GM18519 (cell line): ENCODE data around the gene LENEP.

Source experiments
- ATAC-seq: cut with Tn5 transposase; IDR thresholded peaks from one replicate; pipeline ENCODE4 v1.9.1; 2021; ENCODE audit warnings: mild to moderate bottlenecking, moderate library complexity; ENCODE audit not compliant: unreplicated experiment, low FRiP score

LENEP gene

GRCh38 chr1:154959426-154959780, 34.0 kb upstream of the LENEP start:
- ATAC-seq: no peak

GRCh38 chr1:154960446-154961136, 32.8 kb upstream of the LENEP start:
- ATAC-seq: no peak

DNA sequence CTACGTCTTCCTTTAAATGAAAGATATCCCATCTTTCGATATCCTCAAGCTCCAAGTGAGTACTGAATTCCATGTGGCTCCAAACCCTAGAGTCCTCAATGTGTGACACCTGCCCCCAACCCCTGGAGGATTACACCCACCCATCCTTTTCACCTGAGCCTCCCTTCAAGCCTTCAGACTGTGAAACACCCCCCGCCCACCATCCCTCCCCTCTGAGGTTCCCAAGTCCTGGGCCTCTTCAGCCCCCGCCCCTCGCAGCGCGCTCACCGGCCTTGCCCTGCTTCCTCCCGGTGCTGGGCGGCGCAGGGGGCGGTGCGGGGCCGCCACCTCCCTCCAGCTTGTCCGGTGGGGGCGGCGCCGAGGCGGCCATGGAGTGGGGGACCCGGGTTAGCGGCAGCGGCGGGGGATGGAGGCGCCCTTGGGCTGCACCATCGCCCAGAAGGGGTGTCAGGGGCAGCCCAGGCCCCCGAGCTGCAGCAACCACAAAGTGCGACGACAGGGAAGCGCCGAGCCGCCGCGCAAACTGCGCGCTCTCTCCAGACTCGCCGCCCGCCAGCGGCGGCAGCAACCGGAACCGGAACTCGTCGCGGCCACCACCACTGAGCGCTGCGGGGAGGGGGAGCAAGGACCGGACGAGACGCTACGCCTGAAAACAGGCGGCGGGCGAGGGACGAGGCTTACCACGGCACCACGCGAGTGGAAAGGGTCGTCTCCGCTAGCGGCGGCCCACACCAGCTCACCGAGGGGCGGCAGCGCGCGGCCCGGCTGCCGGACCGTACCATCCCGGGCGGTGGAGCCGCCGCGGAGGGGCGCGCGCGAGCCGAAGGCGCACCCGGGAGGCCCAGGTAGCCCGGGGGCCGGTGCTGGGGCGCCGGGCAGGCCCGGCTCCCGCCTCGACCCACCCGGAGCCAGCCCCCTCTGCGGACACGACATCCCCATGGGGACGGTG, 31.9 kb upstream of the LENEP start, which contains the start of gene PYGO2:
Gene PYGO2 (minus strand): TSS at position 576 of the 949 bp plus-strand sequence. CDS start 206 bp downstream, at position 370.
- peak; percentile 40 for ATAC-seq

- ATAC-seq: peak; percentile 17
These were observed 31.1 kb upstream of the LENEP start for GRCh38 chr1:154962156-154962749.

GRCh38 chr1:154962795-154963330, 30.5 kb upstream of the LENEP start:
- no peak for ATAC-seq

DNA sequence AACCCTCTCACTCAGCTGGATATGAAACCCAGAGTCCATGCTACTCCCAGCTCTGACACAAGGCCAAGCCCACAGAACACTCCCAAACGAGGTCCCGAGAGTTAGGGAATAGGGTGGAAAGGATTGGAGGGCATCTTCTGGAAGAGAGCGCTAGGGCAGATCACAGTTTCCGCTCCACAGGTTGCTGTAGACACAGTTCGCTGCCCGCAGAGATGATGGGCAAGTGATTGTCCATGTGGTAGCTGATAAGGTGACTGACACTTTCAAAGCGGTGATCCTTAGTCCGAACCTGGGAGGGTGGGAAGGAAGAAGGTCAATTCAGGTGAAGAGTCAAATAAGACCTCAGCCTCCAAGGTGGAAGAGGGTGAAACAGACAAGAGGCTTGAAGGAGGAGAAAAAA, 29.7 kb upstream of the LENEP start:
- no peak for ATAC-seq

DNA sequence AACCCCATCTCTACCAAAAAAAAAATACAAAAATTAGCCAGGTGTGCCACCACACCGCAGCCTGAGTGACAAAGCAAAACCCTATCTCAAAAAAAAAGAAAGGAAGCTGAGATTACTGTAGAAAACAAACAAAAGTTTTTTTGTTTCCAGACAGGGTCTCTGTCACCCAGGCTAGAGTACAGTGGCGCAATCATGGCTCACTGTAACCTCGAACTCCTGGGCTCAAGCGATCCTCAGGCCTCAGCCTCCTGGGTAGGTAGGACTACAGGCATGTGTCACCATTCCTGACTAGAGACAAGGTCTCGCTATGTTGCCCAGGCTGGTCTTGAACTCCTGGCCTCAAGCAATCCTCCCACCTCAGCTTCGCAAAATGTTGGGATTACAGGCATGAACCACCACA, 29.0 kb upstream of the LENEP start:
- no peak for ATAC-seq

GRCh38 chr1:154966111-154966510, 27.3 kb upstream of the LENEP start:
- ATAC-seq: no peak

GRCh38 chr1:154967331-154967950, 25.9 kb upstream of the LENEP start:
- no peak for ATAC-seq

- ATAC-seq: no peak
These were observed 24.7 kb upstream of the LENEP start for GRCh38 chr1:154968731-154969130.

DNA sequence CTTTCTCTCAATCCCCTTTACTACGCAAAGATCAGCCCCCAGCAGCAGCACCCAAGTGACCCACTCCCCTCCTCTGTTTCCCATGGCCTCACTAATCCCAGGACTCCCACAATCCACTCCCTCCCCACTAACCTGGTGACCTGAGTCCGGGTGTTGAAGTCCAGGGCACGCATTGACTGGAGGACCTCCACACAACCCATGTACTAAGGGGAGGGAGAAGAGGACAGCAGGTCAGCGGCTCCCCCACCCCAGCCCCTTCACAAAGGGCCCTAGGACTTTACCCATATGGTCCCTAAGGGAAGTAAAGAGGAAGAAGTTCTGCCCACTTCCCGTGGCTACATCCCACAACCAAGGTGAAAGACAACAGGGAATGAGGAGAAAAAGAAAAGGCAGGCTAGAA, 24.1 kb upstream of the LENEP start:
- no peak for ATAC-seq

DNA sequence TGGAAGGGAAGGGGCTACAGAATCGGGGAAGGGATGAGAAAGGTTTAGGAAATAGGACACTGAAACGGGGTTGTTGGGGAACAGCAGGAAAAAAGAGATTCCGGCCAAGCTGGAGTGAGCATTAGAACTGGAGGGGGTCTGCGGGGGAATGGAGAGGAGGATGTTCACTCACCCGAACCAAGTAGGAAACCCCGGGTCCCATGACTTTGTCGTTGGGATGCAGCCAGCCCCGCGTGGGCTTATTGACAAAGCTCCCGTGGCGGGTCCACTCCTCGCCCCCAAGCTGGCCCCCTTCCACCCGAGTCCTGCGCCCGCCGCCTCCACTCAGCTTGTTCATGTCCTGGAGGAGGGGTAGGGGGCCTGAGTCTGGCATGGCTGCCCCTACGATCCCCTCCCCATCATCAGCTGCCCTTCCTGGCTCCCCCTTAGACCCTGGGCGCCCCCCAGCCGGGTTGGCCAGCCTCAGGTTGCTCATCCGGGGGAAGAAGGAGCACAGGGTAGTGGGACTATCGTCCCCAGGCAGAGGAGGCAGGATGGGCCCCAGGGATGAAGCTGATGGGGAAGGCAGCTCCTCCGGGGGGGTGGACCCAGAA, 23.4 kb upstream of the LENEP start:
- ATAC-seq: no peak

- ATAC-seq: no peak
These were observed 22.6 kb upstream of the LENEP start, which contains the start of gene SHC1 for GRCh38 chr1:154970631-154971340. SHC1 (minus strand) TSS chr1:154970747; CDS start chr1:154970526, 221 bp downstream.

DNA sequence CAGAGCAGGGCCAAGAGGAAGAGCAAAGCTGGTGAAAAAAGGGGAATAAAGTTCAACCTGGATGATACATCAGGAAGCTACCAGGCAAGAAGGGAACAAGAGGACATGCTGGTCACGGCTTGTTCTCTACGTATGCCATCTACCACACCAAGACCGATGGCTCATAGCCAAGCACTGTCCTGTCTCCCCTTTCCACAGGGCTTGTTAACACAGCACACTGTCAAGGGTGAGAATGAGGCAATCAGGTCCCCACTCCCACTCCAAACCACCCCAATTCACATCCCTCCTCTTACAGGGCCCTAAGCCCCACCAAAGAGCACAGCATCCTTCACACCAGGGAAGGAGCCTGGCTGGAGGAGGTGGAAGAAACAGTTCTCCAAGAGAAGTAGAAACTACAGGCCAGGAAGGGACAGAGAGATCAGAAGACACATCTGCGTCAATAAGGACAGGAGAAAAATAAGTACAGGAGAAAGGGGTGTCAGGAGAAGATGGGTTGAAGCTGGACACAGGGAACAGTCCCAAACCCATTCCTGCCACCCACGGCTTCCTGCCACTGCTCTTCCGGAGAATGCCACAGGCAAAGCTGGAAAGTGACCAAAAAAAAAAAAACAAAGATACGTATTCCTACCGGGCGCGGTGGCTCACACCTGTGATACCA, 21.9 kb upstream of the LENEP start:
- no peak for ATAC-seq

DNA sequence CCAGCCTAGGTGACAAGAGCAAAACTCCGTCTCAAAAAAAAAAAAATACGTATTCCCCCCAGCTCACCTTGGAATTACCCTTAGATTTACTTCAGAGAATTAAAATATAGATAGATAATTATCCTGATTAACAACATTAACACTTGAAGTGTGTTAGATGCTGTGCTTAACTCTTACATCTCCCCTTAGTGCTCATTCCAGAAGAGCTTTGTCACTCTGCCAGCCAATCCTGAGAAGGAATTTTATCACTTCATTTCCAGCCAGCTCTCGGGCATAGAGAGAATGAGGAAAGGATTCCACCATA, 21.2 kb upstream of the LENEP start:
- no peak for ATAC-seq

DNA sequence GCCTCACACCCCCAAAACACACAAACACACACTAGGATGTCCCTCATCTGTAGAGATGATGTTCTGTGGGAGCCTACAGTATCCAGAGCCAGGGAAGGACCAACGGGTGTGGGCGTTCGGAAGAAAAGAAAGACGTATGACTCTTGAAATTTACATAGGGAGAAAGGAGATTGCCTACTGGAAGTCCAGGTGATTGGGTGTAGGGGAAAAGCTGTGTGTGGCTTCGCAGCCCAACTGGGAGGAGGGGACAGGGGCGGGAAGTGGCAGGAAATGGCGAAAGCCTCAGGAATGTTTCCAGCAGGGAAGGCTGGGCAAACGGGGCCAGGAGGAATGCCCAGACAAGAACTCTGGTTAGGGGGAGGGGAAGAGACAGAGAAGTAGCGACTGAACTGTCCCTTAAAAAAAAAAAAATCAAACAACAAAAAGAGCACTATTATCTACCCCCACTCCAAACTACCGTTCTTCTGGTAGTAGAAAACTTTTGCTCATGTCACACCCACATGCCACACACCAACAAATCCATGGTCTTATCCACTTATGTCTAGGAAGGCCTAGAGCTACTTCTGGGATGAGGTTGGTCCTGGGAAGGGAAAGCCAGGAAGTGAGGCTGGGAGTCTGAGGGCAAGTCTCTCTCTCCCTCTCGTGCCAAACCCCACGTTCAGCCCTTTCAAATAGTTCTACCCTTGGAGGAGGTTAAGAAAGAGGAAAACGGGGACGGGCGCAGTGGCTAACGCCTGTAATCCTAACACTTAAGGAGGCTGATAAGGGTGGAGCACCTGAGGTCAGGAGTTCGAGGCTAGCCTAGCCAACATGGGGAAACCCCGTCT, 20.7 kb upstream of the LENEP start:
- no peak for ATAC-seq

DNA sequence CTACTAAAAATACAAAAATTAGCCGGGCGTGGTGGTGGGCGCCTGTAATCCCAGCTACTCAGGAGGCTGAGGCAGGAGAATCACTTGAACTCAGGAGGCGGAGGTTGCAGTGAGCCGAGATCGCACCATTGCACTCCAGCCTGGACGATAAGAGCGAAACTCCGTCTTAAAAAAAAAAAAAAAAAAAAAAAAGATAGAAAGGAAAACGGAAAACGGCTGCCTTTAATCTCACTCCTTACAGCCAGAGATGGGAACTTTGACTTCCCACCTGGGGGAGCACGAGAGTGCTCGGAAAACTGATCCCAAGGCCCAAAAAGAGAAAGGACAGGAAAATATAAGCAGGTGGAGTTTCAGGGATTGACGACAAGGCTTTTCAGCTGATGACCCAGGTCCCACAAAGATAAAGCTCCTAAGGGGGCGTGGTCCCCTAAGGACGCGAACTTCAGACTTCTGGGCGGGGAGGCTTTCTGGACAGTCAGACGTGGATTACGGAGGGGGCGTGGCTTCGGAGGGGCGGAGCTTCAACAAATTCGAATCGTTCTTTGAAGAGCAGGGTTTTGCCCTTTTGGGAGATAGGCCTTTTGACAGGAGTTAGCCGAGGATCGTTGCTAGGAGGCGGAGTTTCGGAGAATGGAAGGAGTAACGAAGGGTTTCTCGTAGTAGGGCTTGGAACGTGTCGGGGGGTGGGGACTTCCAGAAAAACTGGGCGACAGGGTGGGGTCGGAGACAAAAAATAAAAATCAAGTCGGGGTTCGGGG, 19.9 kb upstream of the LENEP start:
- no peak for ATAC-seq
